Hepatocyte (in vitro differentiated cells): ENCODE data around the gene EIF2AK2.

Source experiments
- EZH2 ChIP-seq: fragments of 200-600 bp; sonication (generic); IDR thresholded peaks from 2 replicates; pipeline ENCODE4 v1.6.1; 2016; ENCODE audit warnings: antibody characterized with exemption, mild to moderate bottlenecking, borderline replicate concordance
- EZH2phosphoT487 ChIP-seq: fragments of 200-600 bp; sonication (generic); IDR thresholded peaks from one replicate; pipeline ENCODE4 v1.6.1; 2018; ENCODE audit warnings: antibody characterized with exemption, mild to moderate bottlenecking, low read depth, moderate library complexity; ENCODE audit not compliant: unreplicated experiment, severe bottlenecking
- TF ChIP-seq, protein P1 (sequence below): fragments of 200-600 bp; sonication (generic); IDR thresholded peaks from 2 replicates; pipeline ENCODE4 v1.5.1; 2016; ENCODE audit warnings: antibody characterized with exemption, mild to moderate bottlenecking; ENCODE audit not compliant: poor library complexity

DNA sequence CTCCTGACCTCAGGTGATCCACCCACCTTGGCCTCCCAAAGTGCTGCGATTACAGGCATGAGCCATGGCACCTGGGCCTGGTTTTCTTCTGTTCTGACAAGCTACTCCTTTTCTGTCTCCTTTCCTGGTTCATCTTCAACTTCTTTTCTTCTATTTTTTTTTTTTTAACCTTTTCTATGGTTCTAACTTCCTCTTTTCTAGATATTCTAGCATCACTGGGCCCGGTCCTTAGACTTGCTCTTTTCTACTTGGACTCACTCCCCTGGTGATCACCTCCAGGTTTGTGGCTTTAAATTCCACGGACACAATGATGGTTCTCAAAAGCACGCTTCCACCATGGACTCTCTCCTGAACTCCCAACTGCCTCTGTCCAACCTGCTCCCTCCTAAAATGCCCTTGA, 2.0 kb downstream of the EIF2AK2 start:
- TF ChIP-seq, protein P1, sequence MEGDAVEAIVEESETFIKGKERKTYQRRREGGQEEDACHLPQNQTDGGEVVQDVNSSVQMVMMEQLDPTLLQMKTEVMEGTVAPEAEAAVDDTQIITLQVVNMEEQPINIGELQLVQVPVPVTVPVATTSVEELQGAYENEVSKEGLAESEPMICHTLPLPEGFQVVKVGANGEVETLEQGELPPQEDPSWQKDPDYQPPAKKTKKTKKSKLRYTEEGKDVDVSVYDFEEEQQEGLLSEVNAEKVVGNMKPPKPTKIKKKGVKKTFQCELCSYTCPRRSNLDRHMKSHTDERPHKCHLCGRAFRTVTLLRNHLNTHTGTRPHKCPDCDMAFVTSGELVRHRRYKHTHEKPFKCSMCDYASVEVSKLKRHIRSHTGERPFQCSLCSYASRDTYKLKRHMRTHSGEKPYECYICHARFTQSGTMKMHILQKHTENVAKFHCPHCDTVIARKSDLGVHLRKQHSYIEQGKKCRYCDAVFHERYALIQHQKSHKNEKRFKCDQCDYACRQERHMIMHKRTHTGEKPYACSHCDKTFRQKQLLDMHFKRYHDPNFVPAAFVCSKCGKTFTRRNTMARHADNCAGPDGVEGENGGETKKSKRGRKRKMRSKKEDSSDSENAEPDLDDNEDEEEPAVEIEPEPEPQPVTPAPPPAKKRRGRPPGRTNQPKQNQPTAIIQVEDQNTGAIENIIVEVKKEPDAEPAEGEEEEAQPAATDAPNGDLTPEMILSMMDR, result no peak
- TF ChIP-seq EZH2phosphoT487, result no peak
- no peak for TF ChIP-seq EZH2
